ENCODE measurements around the gene CDK18.

Gene CDK18

GRCh38 chr1:205492201-205492667 lies 12.2 kb upstream of the CDK18 start:
- DNase-seq (ENCODE audit: low read depth) = no peak
- TF ChIP-seq CTCF (IDR thresholded peaks at IDR 0.05; ENCODE audit: low read length, missing control alignments) = no peak
- no peak overlapping the region for H3K4me3 ChIP-seq (replicated peaks; ENCODE audit: low read depth, low read length)

- H3K4me3 ChIP-seq (replicated peaks; ENCODE audit: low read depth, low read length) = no peak overlapping the region
- DNase-seq (ENCODE audit: low read depth) = no peak
- no peak for TF ChIP-seq CTCF (IDR thresholded peaks at IDR 0.05; ENCODE audit: low read length, missing control alignments)
These were observed 11.7 kb upstream of the CDK18 start for GRCh38 chr1:205492774-205493173.

- peak; percentile 89 for DNase-seq (ENCODE audit: low read depth)
- TF ChIP-seq CTCF (IDR thresholded peaks at IDR 0.05; ENCODE audit: low read length, missing control alignments) = no peak
- no peak overlapping the region for H3K4me3 ChIP-seq (replicated peaks; ENCODE audit: low read depth, low read length)
These were observed 11.0 kb upstream of the CDK18 start for GRCh38 chr1:205493241-205494085.

GRCh38 chr1:205494115-205494514 lies 10.4 kb upstream of the CDK18 start:
- no peak for DNase-seq (ENCODE audit: low read depth)
- no peak for TF ChIP-seq CTCF (IDR thresholded peaks at IDR 0.05; ENCODE audit: low read length, missing control alignments)
- no peak overlapping the region for H3K4me3 ChIP-seq (replicated peaks; ENCODE audit: low read depth, low read length)

GRCh38 chr1:205495237-205495823 lies 9.1 kb upstream of the CDK18 start:
- H3K4me3 ChIP-seq (replicated peaks; ENCODE audit: low read depth, low read length) = no peak overlapping the region
- no peak for TF ChIP-seq CTCF (IDR thresholded peaks at IDR 0.05; ENCODE audit: low read length, missing control alignments)
- no peak for DNase-seq (ENCODE audit: low read depth)

GRCh38 chr1:205496661-205497060 lies 7.8 kb upstream of the CDK18 start:
- H3K4me3 ChIP-seq (replicated peaks; ENCODE audit: low read depth, low read length) = no peak overlapping the region
- no peak for TF ChIP-seq CTCF (IDR thresholded peaks at IDR 0.05; ENCODE audit: low read length, missing control alignments)
- DNase-seq (ENCODE audit: low read depth) = no peak
